Adipose tissue (tissue), 3 donors: ENCODE measurements around the gene ARL6IP6. TPM values are rescaled to one million over a fixed set of nuclear protein-coding genes. Genes with fewer than 3 reads are reported as not detected.

Experiments
- H3K27ac ChIP-seq: one replicate; pipeline ENCODE4 v1.5.1; 2013; ENCODE audit warnings: low read depth, low read length
- WGBS, 3 donors: extraction: QIAGEN DNeasy Blood & Tissue Kit; methylation state at CpG; one replicate each; pipeline ENCODE4 v1.1.7; 2013; 5-methylcytosine and 5-hydroxymethylcytosine counted together
- polyA plus RNA-seq, 3 donors: library from polyadenylated mRNA; stranded (reverse); fragments of 200-250 nt; gene quantifications; one replicate each; pipeline ENCODE4 v1.2.3, GENCODE V29; 2013
- donor health status: healthy with polysubstance abuse.
- donor health status: Bipolar disorder and iron deficiency.
- donor health status: healthy.

Gene ARL6IP6
- polyA plus RNA-seq, 3 donors = 4.9 to 14.1 (median 7.6) TPM

- 79 to 96% (median 83%) methylated on average over 1 of the region's 1 CpG for WGBS, 3 donors
- no peak overlapping the region for H3K27ac ChIP-seq
These were observed 45.2 kb downstream of the ARL6IP6 start for GRCh38 chr2:152763651-152764050.

- WGBS, 3 donors = 65 to 84% (median 70%) methylated on average over 1 of the region's 1 CpG
- no peak overlapping the region for H3K27ac ChIP-seq
These were observed 48.5 kb downstream of the ARL6IP6 start for GRCh38 chr2:152766928-152767327.

- no peak overlapping the region for H3K27ac ChIP-seq
- 74 to 89% (median 88%) methylated on average over 3 of the region's 3 CpGs for WGBS, 3 donors
These were observed 62.8 kb downstream of the ARL6IP6 start for GRCh38 chr2:152781175-152781574.

- 70 to 74% (median 71%) methylated on average over 2 of the region's 2 CpGs for WGBS, 3 donors
- no peak overlapping the region for H3K27ac ChIP-seq
These were observed 63.8 kb downstream of the ARL6IP6 start for GRCh38 chr2:152782171-152782570.

GRCh38 chr2:152790883-152791282, 72.5 kb downstream of the ARL6IP6 start:
- H3K27ac ChIP-seq = no peak overlapping the region
- WGBS, 3 donors = 73 to 82% (median 76%) methylated on average over 9 of the region's 9 CpGs

- H3K27ac ChIP-seq = no peak overlapping the region
- WGBS, 3 donors = 59 to 67% (median 60%) methylated on average over 3 of the region's 3 CpGs
These were observed 73.6 kb downstream of the ARL6IP6 start for GRCh38 chr2:152791979-152792378.

GRCh38 chr2:152792974-152793373, 74.6 kb downstream of the ARL6IP6 start:
- WGBS, 3 donors = 60 to 74% (median 65%) methylated on average over 4 of the region's 4 CpGs
- no peak overlapping the region for H3K27ac ChIP-seq

GRCh38 chr2:152796941-152797340, 78.5 kb downstream of the ARL6IP6 start:
- WGBS, 3 donors = 23 to 69% (median 64%) methylated on average over 1 of the region's 1 CpG
- no peak overlapping the region for H3K27ac ChIP-seq

GRCh38 chr2:152804687-152805408, 86.4 kb downstream of the ARL6IP6 start:
- no peak overlapping the region for H3K27ac ChIP-seq
- WGBS, 3 donors = 95 to 97% (median 96%) methylated on average over 28 to 29 of the region's 29 CpGs

GRCh38 chr2:152811916-152812315, 93.5 kb downstream of the ARL6IP6 start:
- 80 to 92% (median 87%) methylated on average over 3 of the region's 3 CpGs for WGBS, 3 donors
- H3K27ac ChIP-seq = no peak overlapping the region

Other genes starting within 250 kb of the ARL6IP6 start
- 10 to 100 TPM; 16.8 to 26.1 (median 18.1) TPM for gene PRPF40A, start 1.2 kb upstream of the ARL6IP6 start, polyA plus RNA-seq